HG03045 (cell line): Measurements from ENCODE around the gene TNFRSF6B.

Source experiments
- ATAC-seq: cut with Tn5 transposase; IDR thresholded peaks from one replicate; pipeline ENCODE4 v1.9.1; 2021; ENCODE audit warnings: mild to moderate bottlenecking, moderate library complexity; ENCODE audit not compliant: unreplicated experiment

Gene TNFRSF6B

DNA sequence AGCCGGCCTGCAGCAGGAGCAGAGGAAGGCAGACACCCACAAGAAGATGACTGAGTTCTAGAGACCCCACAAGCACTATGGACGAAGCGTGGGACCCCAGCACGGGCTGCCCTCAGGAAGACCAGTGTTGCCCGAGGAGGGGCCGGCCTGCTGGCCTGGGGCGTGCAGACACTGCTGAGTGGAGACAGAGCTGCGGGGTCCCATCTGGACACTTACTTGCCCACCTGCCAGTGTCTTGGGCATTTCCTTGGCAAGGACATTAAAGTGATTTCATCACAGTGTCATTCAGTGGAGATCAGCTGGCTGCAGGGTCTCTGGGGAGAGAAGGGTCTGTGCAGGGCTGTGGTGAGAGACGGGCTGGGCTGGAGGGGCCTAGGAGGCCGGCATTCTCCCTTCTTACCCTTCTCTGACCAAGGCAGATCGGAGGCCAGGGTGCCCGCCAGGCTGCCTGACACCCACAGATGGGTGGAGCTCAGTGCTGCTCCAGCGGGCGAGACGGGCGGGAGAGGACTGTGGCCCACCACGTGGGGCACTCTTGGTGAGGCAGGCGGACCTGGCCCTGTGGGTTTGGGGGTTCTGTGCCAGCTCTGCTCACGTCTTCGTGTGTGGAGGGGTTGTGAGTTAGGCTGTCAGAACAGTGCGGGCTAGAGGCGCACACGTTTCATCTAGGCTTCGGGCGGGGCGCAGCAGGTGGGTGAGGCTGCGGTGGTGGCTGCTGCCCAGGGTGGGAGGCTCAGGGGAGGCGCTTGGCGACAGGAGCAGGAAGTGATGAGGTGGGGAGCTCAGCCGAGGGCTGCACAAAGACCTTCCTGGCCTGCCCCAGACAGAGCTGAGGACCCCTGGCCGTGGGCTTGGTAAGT, 39.6 kb downstream of the TNFRSF6B start, which contains the start of gene LIME1:
TSS of gene LIME1 (plus strand) at position 806 of the 860 bp plus-strand sequence. CDS start 886 bp downstream, outside the sequence.
- no peak for ATAC-seq

DNA sequence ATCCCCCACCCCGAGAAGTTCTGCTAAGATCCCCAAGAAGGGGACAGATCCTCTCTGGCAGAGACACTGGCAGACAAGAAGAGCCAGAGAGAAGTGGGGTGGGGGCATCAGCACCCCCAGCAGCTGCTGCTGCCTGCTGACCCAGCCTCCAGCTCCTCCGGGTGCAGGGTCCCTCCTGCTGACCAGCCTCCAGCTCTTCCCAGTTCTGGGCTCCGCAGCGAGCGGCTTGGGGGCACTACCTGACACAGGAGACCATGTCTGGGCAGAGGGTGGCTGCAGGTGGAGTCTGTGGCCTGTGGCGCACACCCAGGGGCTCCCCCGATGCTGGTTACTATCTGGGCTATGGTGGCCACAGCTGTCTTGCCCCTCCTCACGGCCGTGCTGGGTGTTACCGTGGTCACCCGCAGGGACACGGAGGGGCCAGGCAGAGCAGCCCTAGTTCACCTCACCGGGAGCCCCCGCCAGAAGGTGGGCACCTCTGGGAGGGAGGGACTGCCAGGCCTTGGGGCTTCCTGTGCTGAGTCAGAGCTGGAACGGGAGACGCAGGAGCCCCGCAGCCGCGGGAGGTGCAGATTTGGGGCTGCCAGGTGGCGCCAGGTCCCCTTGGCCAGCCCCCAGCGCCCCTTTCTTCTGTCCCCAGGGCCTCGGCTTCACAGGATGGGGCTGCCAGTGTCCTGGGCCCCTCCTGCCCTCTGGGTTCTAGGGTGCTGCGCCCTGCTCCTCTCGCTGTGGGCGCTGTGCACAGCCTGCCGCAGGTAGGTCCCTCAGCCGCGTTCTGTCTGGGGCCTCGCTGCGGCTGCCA, 40.6 kb downstream of the TNFRSF6B start:
- no peak for ATAC-seq

DNA sequence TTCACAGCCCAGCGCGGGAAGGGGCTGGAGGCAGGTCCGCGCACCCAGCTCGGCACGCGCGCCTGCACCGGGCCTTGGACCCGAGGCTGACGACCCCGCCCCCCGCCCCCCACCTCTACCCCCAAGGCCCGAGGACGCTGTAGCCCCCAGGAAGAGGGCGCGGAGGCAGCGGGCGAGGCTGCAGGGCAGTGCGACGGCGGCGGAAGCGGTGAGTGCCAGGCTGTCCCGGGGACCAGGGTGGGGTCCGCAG, 41.2 kb downstream of the TNFRSF6B start:
- no peak for ATAC-seq

DNA sequence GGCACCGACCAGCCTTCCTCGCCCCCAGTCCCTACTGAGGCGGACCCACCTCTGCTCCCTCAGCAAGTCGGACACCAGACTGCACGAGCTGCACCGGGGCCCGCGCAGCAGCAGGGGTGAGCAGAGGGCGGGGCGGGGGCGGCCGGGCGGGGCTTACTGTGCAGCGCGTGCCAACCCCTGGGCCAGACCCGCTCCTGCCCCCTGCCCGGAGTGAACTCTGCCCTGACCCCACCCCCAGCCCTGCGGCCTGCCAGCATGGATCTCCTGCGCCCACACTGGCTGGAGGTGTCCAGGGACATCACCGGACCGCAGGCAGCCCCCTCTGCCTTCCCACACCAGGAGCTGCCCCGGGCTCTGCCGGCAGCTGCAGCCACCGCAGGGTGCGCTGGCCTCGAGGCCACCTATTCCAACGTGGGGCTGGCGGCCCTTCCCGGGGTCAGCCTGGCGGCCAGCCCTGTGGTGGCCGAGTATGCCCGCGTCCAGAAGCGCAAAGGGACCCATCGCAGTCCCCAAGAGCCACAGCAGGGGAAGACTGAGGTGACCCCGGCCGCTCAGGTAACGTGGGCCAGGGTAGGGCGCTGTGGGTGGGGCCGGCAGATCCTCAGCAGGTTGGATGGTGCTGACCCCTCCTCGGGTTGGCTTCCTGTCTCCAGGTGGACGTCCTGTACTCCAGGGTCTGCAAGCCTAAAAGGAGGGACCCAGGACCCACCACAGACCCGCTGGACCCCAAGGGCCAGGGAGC, 41.7 kb downstream of the TNFRSF6B start:
- ATAC-seq = no peak

DNA sequence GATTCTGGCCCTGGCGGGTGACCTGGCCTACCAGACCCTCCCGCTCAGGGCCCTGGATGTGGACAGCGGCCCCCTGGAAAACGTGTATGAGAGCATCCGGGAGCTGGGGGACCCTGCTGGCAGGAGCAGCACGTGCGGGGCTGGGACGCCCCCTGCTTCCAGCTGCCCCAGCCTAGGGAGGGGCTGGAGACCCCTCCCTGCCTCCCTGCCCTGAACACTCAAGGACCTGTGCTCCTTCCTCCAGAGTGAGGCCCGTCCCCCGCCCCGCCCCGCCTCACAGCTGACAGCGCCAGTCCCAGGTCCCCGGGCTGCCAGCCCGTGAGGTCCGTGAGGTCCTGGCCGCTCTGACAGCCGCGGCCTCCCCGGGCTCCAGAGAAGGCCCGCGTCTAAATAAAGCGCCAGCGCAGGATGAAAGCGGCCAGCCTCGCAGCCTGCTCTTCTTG, 42.3 kb downstream of the TNFRSF6B start:
- ATAC-seq = no peak

DNA sequence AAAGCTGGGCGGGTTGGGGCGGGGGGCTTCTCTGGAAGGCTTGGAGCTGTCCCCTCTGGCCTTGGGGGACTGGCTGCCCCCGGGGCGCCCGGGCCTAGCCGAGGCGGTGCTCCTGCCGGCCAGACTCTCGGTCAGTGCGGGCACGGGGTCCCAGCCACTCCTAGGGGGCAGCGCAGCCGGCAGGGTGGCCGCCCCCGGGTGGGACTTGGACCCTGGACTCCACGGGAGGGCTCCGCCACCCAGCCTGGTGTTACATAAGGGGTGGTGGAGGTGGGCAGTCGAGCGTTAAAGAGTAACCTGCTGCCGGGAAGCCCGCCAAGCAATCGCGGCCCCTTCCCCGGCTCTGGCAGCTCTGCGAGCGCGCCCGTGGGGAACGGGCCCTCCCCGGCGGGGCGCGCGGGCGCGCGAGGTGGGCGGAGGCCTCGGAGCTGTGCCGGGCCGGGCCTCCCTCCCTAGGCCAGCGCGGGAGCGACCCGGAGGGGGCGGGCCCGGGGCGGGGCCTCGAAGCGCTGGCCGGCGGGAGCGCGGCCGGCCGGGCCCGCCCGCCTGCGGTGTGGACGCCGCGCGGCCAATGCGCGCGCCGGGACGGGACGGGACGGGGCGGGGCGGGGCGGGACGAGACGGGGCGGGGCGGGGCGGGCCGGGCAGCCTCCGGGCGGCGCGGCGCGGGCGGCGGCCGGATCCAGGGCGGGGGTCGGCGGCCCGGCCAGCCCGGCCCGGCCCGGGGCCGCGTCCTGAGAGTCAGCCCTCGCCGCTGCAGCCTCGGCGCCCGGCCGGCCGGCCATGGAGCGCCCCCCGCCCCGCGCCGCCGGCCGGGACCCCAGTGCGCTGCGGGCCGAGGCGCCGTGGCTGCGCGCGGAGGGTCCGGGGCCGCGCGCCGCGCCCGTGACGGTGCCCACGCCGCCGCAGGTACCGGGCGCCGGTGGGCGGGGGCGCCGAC, 42.9 kb downstream of the TNFRSF6B start, which contains the start of gene SLC2A4RG:
TSS of gene SLC2A4RG (plus strand) at position 647 of the 940 bp plus-strand sequence. CDS start at position 784, 137 bp downstream.
- peak; percentile 49 for ATAC-seq

DNA sequence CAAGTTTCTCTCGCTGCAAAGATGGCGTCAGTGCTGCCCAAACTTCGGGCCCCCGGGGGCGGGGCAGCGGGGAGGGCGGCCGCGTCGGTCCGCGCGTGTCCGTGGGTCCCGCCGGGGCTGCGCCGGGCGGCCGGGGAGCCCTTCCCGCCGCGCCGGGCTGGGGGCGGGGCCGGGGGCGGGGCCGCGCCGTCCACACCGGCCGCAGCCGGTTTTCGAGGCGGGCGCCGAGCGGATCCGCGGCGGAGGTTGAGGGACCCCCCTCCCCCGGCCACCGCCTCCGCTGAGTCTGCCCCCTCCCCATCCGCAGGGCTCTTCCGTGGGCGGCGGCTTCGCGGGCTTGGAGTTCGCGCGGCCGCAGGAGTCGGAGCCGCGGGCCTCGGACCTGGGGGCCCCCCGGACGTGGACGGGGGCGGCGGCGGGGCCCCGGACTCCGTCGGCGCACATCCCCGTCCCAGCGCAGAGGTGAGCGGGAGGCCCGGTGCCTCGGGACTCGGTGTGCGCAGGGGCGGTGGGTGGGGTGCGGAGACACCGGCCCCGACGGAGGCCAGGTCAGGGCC, 43.7 kb downstream of the TNFRSF6B start:
- peak; percentile 22 for ATAC-seq

DNA sequence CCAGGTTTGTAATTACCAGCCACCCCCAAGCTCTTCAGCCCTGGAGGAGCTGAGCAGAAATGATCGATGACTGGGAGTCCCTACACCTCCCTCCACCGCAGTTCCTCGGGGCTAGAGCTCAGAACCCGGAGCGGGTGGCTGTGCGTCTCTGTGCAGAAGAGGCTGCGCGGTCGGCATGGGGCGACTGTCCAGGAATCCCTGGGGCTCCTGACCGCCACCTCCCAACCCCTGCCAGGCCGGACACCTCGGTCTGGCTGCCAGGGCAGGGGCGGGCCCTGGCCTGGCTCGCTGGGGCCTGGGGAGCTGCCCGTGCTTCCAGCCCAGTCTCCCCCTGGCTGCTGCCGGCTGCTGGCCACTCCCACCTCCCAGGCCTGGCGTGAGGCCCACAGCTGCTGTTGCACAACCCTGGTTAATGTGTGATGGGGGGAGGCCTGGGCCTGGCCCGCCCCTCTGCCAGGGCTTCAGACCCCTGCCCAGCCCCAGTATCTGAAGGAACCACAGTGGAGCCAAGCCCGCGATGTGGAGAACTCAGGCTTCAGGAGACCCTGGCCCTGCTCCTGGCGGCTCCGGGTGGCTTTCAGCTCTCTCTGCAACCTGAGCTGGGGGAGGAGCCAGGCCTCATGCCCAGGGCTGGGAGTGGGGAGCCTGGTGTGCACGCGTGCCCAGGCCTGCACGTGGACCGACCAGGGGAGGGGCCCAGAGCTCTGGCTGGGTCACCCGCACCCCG, 44.3 kb downstream of the TNFRSF6B start:
- no peak for ATAC-seq

DNA sequence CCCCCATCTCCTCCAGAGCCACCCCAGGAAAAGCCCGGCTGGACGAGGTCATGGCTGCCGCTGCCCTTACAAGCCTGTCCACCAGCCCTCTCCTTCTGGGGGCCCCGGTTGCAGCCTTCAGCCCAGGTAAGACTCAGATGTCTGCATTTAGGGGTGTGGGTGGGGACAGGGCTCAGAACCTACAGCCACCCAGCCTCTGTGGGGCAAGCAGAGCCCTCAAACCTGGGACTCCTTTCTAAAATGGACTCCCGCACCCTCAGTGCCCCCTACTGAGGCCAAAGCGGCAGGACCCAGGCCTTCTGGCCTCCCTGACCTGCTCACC, 44.9 kb downstream of the TNFRSF6B start:
- ATAC-seq = no peak

DNA sequence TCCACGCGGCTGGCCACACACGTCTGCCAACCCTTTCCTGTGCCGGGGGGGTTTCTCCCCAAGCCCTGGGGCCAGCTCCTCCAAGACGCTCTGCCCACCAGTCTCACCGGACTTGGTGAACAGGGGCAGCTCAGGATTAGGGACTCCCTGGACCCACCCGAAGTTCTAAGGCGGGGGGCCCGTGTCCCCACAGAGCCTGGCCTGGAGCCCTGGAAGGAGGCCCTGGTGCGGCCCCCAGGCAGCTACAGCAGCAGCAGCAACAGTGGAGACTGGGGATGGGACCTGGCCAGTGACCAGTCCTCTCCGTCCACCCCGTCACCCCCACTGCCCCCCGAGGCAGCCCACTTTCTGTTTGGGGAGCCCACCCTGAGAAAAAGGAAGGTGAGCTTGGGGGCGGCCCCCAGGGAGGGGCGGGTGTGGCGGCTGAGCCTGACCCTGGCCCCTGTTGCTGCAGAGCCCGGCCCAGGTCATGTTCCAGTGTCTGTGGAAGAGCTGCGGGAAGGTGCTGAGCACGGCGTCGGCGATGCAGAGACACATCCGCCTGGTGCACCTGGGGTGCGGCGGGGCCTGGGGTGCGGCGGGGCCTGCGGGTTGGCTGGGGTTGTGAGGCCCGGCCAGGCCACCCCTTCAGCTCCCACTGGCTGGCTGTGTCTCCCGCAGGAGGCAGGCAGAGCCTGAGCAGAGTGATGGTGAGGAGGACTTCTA, 45.4 kb downstream of the TNFRSF6B start:
- no peak for ATAC-seq

DNA sequence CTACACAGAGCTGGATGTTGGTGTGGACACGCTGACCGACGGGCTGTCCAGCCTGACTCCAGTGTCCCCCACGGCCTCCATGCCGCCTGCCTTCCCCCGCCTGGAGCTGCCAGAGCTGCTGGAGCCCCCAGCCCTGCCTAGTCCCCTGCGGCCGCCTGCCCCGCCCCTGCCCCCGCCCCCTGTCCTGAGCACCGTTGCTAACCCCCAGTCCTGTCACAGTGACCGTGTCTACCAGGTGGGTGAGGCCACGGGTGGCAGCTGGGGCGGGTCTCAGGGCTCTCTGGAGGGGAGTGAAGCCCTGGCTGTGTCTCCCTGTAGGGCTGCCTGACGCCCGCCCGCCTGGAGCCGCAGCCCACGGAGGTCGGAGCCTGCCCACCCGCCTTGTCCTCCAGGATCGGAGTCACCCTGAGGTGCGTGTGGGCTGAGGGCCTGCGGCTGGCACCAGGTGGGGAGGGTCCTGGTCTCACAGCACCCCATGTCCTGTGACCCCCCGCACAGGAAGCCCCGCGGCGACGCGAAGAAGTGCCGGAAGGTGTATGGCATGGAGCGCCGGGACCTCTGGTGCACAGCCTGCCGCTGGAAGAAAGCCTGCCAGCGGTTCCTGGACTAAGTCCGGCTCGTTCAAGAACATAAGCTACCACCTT, 46.1 kb downstream of the TNFRSF6B start:
- ATAC-seq = no peak

DNA sequence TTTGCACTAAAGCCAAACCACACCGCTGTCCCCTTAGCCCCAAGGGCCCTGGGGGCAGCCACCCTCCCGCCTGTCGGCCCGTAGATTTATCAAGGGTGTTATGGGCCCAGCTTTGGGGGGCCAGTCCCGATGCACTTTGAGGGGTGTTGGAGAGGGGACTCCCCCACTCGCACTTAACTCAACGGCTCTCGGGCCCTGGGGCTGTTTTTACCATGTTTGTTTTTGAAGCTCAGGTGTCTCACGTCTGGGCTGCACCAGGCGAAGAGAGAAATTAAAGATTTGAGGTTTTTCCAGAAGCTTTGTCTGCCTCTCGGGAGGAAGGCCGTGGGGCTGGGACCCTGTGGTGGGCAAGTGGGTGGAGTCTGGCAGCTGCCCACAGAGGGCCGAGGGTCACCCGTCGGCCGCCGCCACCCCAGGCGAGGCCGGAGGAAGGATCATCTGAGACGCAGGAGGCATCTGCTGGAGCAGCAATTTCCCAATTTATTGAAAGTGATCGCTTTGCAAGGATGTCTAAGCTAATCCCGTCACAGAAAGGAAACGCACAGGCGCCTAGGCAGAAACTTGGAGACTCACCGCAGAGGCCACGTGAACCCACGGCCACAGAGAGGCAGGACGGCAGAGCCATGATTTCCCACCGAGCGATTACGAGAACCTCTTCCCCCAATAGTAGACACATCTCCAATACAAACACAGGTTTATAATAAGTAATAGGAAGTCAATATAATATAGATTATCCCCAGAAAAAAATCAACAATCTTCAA, 46.9 kb downstream of the TNFRSF6B start:
- no peak for ATAC-seq

DNA sequence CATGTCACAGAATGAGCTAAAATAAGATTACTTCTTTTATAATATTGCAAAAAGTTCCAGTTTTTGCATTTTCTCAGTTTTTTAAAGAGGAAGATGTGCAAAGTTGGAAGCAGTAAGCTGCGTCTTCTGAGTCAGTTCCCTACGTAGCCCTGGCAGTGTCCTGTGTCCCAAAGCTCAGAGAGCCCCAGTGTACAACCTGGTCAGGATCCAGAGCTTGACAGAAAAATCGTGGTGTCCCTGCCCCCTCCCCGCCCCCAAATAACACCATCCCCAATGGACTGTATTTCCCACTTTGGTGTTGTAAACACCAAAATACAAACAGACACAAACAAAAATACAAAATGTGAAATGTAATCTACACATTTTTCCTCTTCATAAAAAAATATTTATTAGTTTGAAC, 47.7 kb downstream of the TNFRSF6B start:
- no peak for ATAC-seq

DNA sequence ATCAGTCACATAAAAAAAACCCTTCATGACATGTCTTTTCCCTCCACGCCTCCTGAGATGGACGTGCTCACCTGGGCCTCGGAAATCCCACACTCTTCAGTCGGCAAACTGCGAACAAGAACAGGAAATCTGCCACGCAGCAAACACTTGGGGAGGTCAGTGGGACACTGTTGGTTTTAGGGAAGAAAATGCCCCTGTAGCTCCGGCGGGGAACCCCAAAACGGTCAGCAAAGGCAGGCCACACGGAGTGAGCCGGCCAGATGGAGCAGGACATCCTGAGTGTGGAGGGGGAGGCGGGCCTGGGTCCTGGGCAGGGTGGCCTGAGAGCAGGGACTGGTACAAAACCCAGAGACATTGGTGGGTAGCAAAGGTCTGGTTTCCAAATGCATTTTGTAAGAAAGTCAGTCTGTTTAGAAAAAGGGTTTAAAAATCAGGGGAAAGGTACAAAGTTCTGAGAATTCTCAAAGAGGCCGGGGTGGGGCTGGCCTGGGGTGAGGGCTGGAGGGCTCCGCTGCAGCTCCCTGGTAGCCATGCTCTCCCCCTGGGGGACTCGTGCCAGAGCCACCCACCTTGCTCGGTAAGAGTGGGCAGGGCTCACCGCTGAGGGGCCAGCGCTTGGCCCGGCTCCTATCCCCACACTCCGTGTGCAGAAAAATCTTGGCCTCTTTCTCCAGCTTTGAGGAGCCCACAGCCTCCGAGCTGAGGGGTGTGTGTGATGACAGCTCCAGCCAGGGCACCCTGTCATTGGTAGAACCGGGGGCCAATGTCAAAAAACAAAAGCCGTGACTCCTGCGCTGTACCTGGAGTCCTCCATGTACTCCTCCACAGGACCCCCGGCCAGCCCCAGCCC, 48.3 kb downstream of the TNFRSF6B start:
- ATAC-seq = no peak

DNA sequence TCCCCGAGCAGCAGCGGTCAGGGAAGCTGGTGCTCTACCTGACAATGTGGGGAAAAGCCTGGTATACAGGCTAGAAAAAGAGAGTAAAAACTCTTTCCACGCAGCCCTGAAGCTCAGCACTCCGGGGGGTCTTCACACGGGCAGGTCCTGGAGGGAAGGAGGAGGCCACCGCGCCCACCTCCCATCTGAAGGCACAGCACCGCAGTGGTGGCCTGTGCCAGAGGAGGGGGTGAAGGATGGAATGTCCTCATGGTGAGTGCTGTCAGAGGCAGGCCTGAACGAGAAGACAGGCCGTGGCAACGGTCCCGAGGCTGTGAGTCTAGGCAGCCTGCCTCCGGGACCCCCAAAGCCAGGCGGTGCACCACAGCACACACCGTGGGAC, 49.0 kb downstream of the TNFRSF6B start:
- no peak for ATAC-seq

DNA sequence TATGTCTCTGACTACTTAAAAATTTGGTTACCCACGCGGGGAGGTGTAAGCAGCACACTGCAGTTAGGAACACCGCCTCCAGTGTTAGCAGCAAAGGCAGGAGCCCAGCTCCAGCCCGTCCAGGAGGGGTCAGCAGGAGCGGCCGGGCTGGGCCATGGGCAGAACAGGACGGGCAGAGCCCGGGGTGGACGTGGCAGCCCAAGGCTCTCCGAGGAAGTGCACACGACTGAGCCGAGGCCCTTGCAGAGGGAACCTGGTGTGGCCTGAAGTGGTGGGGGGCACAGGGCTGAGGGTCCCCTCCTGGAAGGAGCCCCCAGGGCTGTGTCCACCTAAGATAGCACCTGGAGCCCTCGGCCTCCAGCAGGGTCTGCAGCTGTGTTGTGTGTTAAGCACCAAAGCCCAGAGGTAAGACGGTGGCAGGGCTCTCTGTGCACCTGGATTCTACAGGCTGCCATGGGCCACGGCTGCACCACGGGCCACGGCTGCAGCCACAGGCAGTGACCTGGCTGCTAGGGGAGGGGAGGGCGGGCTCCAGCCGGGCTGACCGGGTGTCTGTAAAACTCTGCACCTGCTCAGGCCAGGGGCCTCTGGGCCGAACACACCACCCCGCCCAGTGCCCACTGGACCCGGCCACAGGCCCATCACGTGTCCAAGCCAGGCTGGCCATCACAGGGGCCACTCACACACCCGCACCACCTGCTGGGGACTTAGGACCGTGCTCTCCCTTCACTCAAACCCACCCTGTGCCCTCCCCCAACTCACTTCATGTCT, 49.7 kb downstream of the TNFRSF6B start:
- no peak for ATAC-seq
